ENCODE data around the gene RNF145.

The RNF145 gene

GRCh38 chr5:159182691-159183090, 26.7 kb downstream of the RNF145 start:
- Histone ChIP-seq H3K27ac (no peak overlapping the region), H3K36me3 (ENCODE audit: insufficient read depth, low read length) (peaks cover 42% of the 10 kb centered on the region), H3K4me3 (no peak overlapping the region), H3K9ac (ENCODE audit: insufficient read length) (no peak overlapping the region), H3K9me3 (ENCODE audit: low read depth, low read length) (no peaks in the 10 kb centered on the region)
- TF ChIP-seq POLR2AphosphoS5 (IDR thresholded peaks at IDR 0.05; ENCODE audit: borderline replicate concordance, low read depth, low read length) (no peak), EZH2 (IDR thresholded peaks at IDR 0.05) (no peak), FOXP2 (optimal IDR thresholded peaks at IDR 0.05; ENCODE audit: control extremely low read depth, extremely low read length, insufficient read depth) (no peak)
- DNase-seq (ENCODE audit: low read depth, low spot score), result no peak

- H3K9me3 ChIP-seq (ENCODE audit: low read depth, low read length), result no peaks in the 10 kb centered on the region
- no peak overlapping the region for H3K9ac ChIP-seq (ENCODE audit: insufficient read length)
- TF ChIP-seq POLR2AphosphoS5 (IDR thresholded peaks at IDR 0.05; ENCODE audit: borderline replicate concordance, low read depth, low read length) (no peak), EZH2 (IDR thresholded peaks at IDR 0.05) (no peak), FOXP2 (optimal IDR thresholded peaks at IDR 0.05; ENCODE audit: control extremely low read depth, extremely low read length, insufficient read depth) (no peak)
- DNase-seq (ENCODE audit: low read depth, low spot score), result no peak
- no peak overlapping the region for H3K27ac ChIP-seq
- H3K36me3 ChIP-seq (ENCODE audit: insufficient read depth, low read length), result peaks cover 49% of the 10 kb centered on the region
- no peak overlapping the region for H3K4me3 ChIP-seq
Observed at GRCh38 chr5:159181651-159182050, 27.7 kb downstream of the RNF145 start.

DNA sequence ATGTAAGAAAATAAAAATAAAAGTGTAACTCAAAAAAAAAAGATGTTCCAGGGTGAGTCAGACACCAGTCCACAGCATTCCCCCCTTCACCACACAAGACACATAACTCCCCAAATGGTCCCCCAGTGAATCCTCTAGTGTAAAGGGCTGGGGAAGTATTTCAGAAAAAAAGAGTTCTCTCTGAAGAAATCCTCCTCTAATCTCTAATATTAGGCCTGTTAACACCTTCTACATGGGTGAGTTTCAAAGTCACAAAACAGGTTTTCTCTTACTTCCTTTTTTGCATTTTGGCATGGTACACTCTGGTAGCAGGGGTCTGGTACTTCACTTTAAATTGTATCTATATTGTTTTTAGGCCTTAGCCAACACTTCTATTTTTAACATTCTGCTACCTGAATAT, 28.2 kb downstream of the RNF145 start:
- Histone ChIP-seq H3K9me3 (ENCODE audit: low read depth, low read length) (no peaks in the 10 kb centered on the region), H3K4me3 (no peak overlapping the region), H3K27ac (no peak overlapping the region), H3K36me3 (ENCODE audit: insufficient read depth, low read length) (peaks cover 54% of the 10 kb centered on the region), H3K9ac (ENCODE audit: insufficient read length) (no peak overlapping the region)
- DNase-seq (ENCODE audit: low read depth, low spot score), result no peak
- TF ChIP-seq POLR2AphosphoS5 (IDR thresholded peaks at IDR 0.05; ENCODE audit: borderline replicate concordance, low read depth, low read length) (no peak), EZH2 (IDR thresholded peaks at IDR 0.05) (no peak), FOXP2 (optimal IDR thresholded peaks at IDR 0.05; ENCODE audit: control extremely low read depth, extremely low read length, insufficient read depth) (no peak)

DNA sequence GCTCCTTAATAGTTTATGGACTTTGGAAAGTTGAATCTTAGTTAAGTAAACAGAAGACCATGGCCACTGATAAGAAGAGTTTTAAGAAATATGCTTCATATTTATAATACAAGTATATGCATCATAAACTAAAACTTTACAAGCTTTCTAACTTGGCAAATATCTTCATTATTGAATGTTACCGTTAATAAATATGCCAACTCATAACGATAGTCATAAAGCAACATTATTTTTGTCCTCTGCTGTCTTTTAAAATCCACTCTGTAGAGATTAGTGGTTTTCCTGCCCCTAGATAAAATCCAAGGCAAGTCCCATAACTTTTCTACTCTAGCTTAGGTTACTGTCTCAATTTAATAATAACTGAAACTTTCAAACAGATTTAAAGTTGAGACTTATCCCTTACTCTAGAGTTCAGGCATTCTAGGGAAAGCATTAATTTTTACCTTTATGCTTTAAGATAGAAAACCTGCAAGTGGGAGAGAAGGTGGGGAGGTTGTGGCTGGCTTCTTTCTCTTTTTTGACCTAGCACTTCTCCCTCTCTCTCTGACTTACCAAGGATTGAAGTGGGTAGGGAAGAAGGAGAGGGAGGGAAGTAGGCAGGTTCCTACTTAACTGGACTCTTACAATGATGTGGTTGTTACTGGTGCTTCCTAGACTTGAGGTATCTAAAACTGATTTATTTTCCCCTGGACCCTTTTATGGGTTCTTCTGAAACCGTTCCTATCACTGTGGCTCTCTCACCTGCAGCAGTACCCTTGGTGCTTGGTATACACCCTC, 29.6 kb downstream of the RNF145 start:
- peaks cover 61% of the 10 kb centered on the region for H3K36me3 ChIP-seq (ENCODE audit: insufficient read depth, low read length)
- TF ChIP-seq EZH2 (IDR thresholded peaks at IDR 0.05) (no peak), POLR2AphosphoS5 (IDR thresholded peaks at IDR 0.05; ENCODE audit: borderline replicate concordance, low read depth, low read length) (no peak; the same call in 1 of the 2 replicates)
- peak; percentile 52 for DNase-seq (ENCODE audit: low read depth, low spot score)
- H3K9ac ChIP-seq (ENCODE audit: insufficient read length), result no peak overlapping the region
- H3K4me3 ChIP-seq, result no peak overlapping the region
- H3K9me3 ChIP-seq (ENCODE audit: low read depth, low read length), result no peaks in the 10 kb centered on the region
- peak overlapping the region; percentile 48; the same call in 1 of the 2 replicates for H3K27ac ChIP-seq

GRCh38 chr5:159178978-159179377, 30.4 kb downstream of the RNF145 start:
- Histone ChIP-seq H3K36me3 (ENCODE audit: insufficient read depth, low read length) (peaks cover 67% of the 10 kb centered on the region), H3K4me3 (no peak overlapping the region), H3K9ac (ENCODE audit: insufficient read length) (no peak overlapping the region), H3K27ac (peak overlapping the region; percentile 48; the same call in 1 of the 2 replicates), H3K9me3 (ENCODE audit: low read depth, low read length) (no peaks in the 10 kb centered on the region)
- no peak for DNase-seq (ENCODE audit: low read depth, low spot score)
- TF ChIP-seq FOXP2 (optimal IDR thresholded peaks at IDR 0.05; ENCODE audit: control extremely low read depth, extremely low read length, insufficient read depth), result no peak
- no peak for TF ChIP-seq EZH2 (IDR thresholded peaks at IDR 0.05)
- TF ChIP-seq POLR2AphosphoS5 (IDR thresholded peaks at IDR 0.05; ENCODE audit: borderline replicate concordance, low read depth, low read length), result no peak

DNA sequence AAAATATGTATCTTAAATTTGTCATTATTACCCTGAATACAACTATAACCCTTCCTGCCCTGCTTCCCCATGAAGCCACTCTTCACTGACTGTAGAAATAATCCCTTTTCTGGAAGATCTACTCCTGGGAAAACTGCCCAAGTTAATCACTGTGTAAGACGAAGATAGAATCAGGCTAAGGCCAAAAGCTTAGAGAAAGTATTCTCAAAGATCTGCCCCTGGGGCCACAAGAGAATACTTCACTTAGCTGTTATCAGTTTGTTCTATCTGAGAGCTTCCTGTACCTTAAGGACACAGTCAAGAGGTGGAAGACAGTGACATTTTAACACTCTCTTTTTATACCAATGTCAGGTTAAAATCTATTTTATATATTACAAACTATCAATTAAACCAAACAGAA, 33.8 kb downstream of the RNF145 start:
- Histone ChIP-seq H3K9me3 (ENCODE audit: low read depth, low read length) (no peaks in the 10 kb centered on the region), H3K36me3 (ENCODE audit: insufficient read depth, low read length) (peaks cover 66% of the 10 kb centered on the region), H3K27ac (no peak overlapping the region)

DNA sequence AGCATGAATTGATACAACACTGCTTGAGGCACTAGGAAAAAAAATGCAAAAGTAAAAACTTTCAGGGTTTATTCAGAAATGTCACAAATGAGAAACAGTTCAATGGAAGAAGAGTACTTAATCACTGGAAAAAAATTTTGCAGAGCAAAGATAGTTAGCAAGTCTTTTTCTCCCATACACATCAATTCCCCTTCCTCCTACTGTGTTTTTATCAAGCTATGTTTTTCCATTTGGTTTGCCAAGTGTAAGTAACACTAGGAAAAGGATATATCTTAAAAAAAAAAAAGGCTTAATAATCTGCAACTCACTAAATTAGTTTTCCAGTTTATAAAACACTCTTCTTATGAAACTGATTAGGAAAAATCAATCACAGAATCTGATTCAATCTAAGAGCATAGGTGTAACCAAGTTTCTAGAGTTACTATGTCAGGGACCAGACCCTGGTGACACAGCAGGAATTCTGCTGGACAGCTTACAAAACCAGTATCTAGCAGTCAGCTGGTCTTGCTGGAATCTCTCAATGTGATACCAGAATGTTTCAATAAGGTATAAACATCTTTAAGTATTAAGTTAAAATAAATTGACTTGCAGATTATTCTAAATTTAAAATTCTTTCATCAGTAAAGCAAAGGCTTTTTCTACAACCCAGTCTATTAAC, 34.7 kb downstream of the RNF145 start:
- Histone ChIP-seq H3K36me3 (ENCODE audit: insufficient read depth, low read length) (peaks cover 65% of the 10 kb centered on the region), H3K4me3 (no peak overlapping the region), H3K27ac (no peak overlapping the region), H3K9ac (ENCODE audit: insufficient read length) (no peak overlapping the region), H3K9me3 (ENCODE audit: low read depth, low read length) (no peaks in the 10 kb centered on the region)
- DNase-seq (ENCODE audit: low read depth, low spot score), result no peak
- TF ChIP-seq FOXP2 (optimal IDR thresholded peaks at IDR 0.05; ENCODE audit: control extremely low read depth, extremely low read length, insufficient read depth) (no peak), POLR2AphosphoS5 (IDR thresholded peaks at IDR 0.05; ENCODE audit: borderline replicate concordance, low read depth, low read length) (no peak), EZH2 (IDR thresholded peaks at IDR 0.05) (no peak)

More for the DNA sequence above, 33.8 kb downstream of the RNF145 start:
- H3K4me3 ChIP-seq, result no peak overlapping the region
- TF ChIP-seq FOXP2 (optimal IDR thresholded peaks at IDR 0.05; ENCODE audit: control extremely low read depth, extremely low read length, insufficient read depth) (no peak), EZH2 (IDR thresholded peaks at IDR 0.05) (no peak), POLR2AphosphoS5 (IDR thresholded peaks at IDR 0.05; ENCODE audit: borderline replicate concordance, low read depth, low read length) (no peak)
- no peak overlapping the region for H3K9ac ChIP-seq (ENCODE audit: insufficient read length)
- no peak for DNase-seq (ENCODE audit: low read depth, low spot score)

GRCh38 chr5:159171274-159171673, 38.1 kb downstream of the RNF145 start:
- DNase-seq (ENCODE audit: low read depth, low spot score), result no peak
- no peak overlapping the region for H3K27ac ChIP-seq
- no peak overlapping the region for H3K9ac ChIP-seq (ENCODE audit: insufficient read length)
- H3K36me3 ChIP-seq (ENCODE audit: insufficient read depth, low read length), result peaks cover 60% of the 10 kb centered on the region
- H3K4me3 ChIP-seq, result no peak overlapping the region
- TF ChIP-seq EZH2 (IDR thresholded peaks at IDR 0.05) (no peak), POLR2AphosphoS5 (IDR thresholded peaks at IDR 0.05; ENCODE audit: borderline replicate concordance, low read depth, low read length) (no peak), FOXP2 (optimal IDR thresholded peaks at IDR 0.05; ENCODE audit: control extremely low read depth, extremely low read length, insufficient read depth) (no peak)
- H3K9me3 ChIP-seq (ENCODE audit: low read depth, low read length), result no peaks in the 10 kb centered on the region

Measured in SK-N-MC (cell line).